ENCODE data around the gene SUFU.

SUFU gene

GRCh38 chr10:102542800-102543418 is 39.1 kb downstream of the SUFU start:
- no peak overlapping the region for H3K4me2 ChIP-seq (ENCODE audit: insufficient read depth, low read length)
- no peak for TF ChIP-seq CTCF (IDR thresholded peaks at IDR 0.05; ENCODE audit: borderline replicate concordance, extremely low read depth, low read length, poor library complexity, severe bottlenecking)

GRCh38 chr10:102545265-102545871 is 41.6 kb downstream of the SUFU start:
- Histone ChIP-seq H3K27me3 (ENCODE audit: insufficient read depth, low read length, poor library complexity) (no peaks in the 10 kb centered on the region), H3K27ac (ENCODE audit: low read length) (no peak overlapping the region), H2AFZ (ENCODE audit: low read depth, low read length) (no peak overlapping the region), H3K79me2 (ENCODE audit: insufficient read depth, low read length) (no peaks in the 10 kb centered on the region), H4K20me1 (ENCODE audit: insufficient read depth, low read length) (0 out of 2 replicates have a peak, but pooled peaks cover 4% of the 10 kb centered on the region), H3K9ac (ENCODE audit: low read depth, low read length) (no peak overlapping the region), H3K36me3 (ENCODE audit: insufficient read depth, low read length) (peaks cover 8% of the 10 kb centered on the region), H3K4me3 (ENCODE audit: low read depth in 1 of 2, low read length in 2 of 2) (no peak overlapping the region), H3K4me2 (ENCODE audit: insufficient read depth, low read length) (no peak overlapping the region), H3K9me3 (ENCODE audit: insufficient read depth, low read length, severe bottlenecking) (no peaks in the 10 kb centered on the region), H3K4me1 (ENCODE audit: insufficient read depth, low read length) (no peaks in the 10 kb centered on the region)
- no peak for ATAC-seq (ENCODE audit: insufficient read depth, low read depth)
- no peak for DNase-seq
- TF ChIP-seq CTCF (IDR thresholded peaks at IDR 0.05; ENCODE audit: borderline replicate concordance, extremely low read depth, low read length, poor library complexity, severe bottlenecking) (no peak), EZH2 (IDR thresholded peaks at IDR 0.05; ENCODE audit: borderline replicate concordance, low read depth, low read length, severe bottlenecking) (no peak)

More at GRCh38 chr10:102542800-102543418, 39.1 kb downstream of the SUFU start:
- Histone ChIP-seq H3K79me2 (ENCODE audit: insufficient read depth, low read length) (no peaks in the 10 kb centered on the region), H3K4me1 (ENCODE audit: insufficient read depth, low read length) (no peaks in the 10 kb centered on the region), H4K20me1 (ENCODE audit: insufficient read depth, low read length) (0 out of 2 replicates have a peak, but pooled peaks cover 7% of the 10 kb centered on the region), H3K9me3 (ENCODE audit: insufficient read depth, low read length, severe bottlenecking) (no peaks in the 10 kb centered on the region), H2AFZ (ENCODE audit: low read depth, low read length) (no peak overlapping the region), H3K36me3 (ENCODE audit: insufficient read depth, low read length) (no peaks in the 10 kb centered on the region), H3K9ac (ENCODE audit: low read depth, low read length) (no peak overlapping the region), H3K27me3 (ENCODE audit: insufficient read depth, low read length, poor library complexity) (no peaks in the 10 kb centered on the region), H3K27ac (ENCODE audit: low read length) (no peak overlapping the region), H3K4me3 (ENCODE audit: low read depth in 1 of 2, low read length in 2 of 2) (no peak overlapping the region)
- DNase-seq (no peak), ATAC-seq (ENCODE audit: insufficient read depth, low read depth) (no peak)

- DNase-seq (no peak), ATAC-seq (ENCODE audit: insufficient read depth, low read depth) (no peak)
- no peak overlapping the region for H3K4me3 ChIP-seq (ENCODE audit: low read depth in 1 of 2, low read length in 2 of 2)
- no peaks in the 10 kb centered on the region for H3K79me2 ChIP-seq (ENCODE audit: insufficient read depth, low read length)
- H2AFZ ChIP-seq (ENCODE audit: low read depth, low read length): no peak overlapping the region
- H3K4me2 ChIP-seq (ENCODE audit: insufficient read depth, low read length): no peak overlapping the region
- peaks cover 14% of the 10 kb centered on the region for H3K36me3 ChIP-seq (ENCODE audit: insufficient read depth, low read length)
- no peaks in the 10 kb centered on the region for H3K4me1 ChIP-seq (ENCODE audit: insufficient read depth, low read length)
- no peak overlapping the region for H3K27ac ChIP-seq (ENCODE audit: low read length)
- TF ChIP-seq EZH2 (IDR thresholded peaks at IDR 0.05; ENCODE audit: borderline replicate concordance, low read depth, low read length, severe bottlenecking) (no peak), CTCF (IDR thresholded peaks at IDR 0.05; ENCODE audit: borderline replicate concordance, extremely low read depth, low read length, poor library complexity, severe bottlenecking) (no peak)
- 0 out of 2 replicates have a peak, but pooled peaks cover 4% of the 10 kb centered on the region for H4K20me1 ChIP-seq (ENCODE audit: insufficient read depth, low read length)
- H3K27me3 ChIP-seq (ENCODE audit: insufficient read depth, low read length, poor library complexity): no peaks in the 10 kb centered on the region
- no peaks in the 10 kb centered on the region for H3K9me3 ChIP-seq (ENCODE audit: insufficient read depth, low read length, severe bottlenecking)
- H3K9ac ChIP-seq (ENCODE audit: low read depth, low read length): no peak overlapping the region
These were observed 42.2 kb downstream of the SUFU start for GRCh38 chr10:102545997-102546396.
